Ureter (tissue), 1 donor: ENCODE results near the gene ZMAT5. TPM values are rescaled to one million over a fixed set of nuclear protein-coding genes. Genes with fewer than 3 reads are reported as not detected.

ENCODE experiments used
- DNase-seq: peaks from one replicate; pipeline ENCODE4 v3.0.0-alpha.2; 2020; ENCODE audit warnings: low spot score
- total RNA-seq: library from RNA; stranded (reverse); gene quantifications from one replicate; pipeline ENCODE4 v1.2.4, GENCODE V29; 2023
- donor health status: DM: yes; HTN: yes; CAD: no.

The ZMAT5 gene
- total RNA-seq, 1 donor from 2014 or later = 21.8 TPM

DNA sequence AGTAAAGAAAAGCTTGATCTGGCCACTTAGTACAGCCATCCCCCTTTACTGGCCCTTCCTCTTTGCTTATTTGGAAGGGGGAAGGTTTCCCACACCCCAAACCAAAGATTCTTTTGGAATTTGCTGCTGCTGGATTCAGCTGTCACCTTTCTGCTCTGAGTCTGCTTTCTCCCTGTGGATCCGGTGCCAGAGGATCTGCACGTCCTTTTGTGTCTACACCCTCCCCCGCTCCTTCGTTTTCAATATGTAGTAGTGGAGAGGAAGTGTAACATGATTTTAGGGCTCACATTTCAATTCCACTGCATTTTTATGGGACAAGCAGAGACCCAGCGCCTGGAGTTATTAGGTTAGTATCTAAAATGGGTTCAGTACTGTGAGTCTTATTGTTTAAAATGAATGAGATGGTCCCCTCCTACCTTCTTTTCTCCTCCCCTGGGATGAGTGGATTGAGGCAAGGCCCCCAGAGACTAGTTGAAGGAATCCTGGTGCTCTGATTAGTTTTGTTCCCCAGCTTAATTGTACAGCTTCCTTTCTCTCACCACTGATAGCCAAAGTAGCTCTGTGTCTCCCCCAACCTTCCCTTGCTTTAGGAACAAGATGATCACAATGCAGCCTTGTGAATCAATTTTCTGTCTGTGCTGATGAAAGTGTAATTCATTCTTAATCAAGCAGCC is 77.5 kb downstream of the ZMAT5 start:
- no peak for DNase-seq

GRCh38 chr22:29684244-29684643 is 82.6 kb downstream of the ZMAT5 start:
- DNase-seq = no peak

GRCh38 chr22:29683536-29683935 is 83.3 kb downstream of the ZMAT5 start:
- no peak for DNase-seq

Other genes starting within 250 kb of the ZMAT5 start
- 42.4 TPM for gene THOC5, start 213.2 kb downstream of the ZMAT5 start, total RNA-seq
- 67.8 TPM for gene NIPSNAP1, start 185.9 kb downstream of the ZMAT5 start, total RNA-seq
- 45.0 TPM for gene NF2, start 163.4 kb downstream of the ZMAT5 start, total RNA-seq
- not detected for gene CABP7, start 47.0 kb downstream of the ZMAT5 start, total RNA-seq
- gene UQCR10, start 362 bp upstream of the ZMAT5 start, total RNA-seq = 104 TPM
- 147 TPM for gene ASCC2, start 71.3 kb upstream of the ZMAT5 start, total RNA-seq
- 81.3 TPM for gene MTMR3, start 116.2 kb upstream of the ZMAT5 start, total RNA-seq